Gastroesophageal sphincter (tissue), 2 donors: Measurements from ENCODE around the gene ZNF821.

ENCODE experiments used
- POLR2A ChIP-seq, 2 donors: fragments of 450-650 bp; IDR thresholded peaks; one replicate each; pipeline ENCODE4 v1.6.1; 2017; ENCODE audit warnings: antibody characterized with exemption in 2 of 2, mild to moderate bottlenecking in 2 of 2, moderate library complexity in 1 of 2
- POLR2AphosphoS5 ChIP-seq: sonication (generic); formaldehyde crosslinking; IDR thresholded peaks from one replicate; pipeline ENCODE4 v1.6.1; 2017; ENCODE audit warnings: antibody characterized with exemption

- no peak for TF ChIP-seq POLR2A (IDR thresholded peaks at IDR 0.05)
- no peak for TF ChIP-seq POLR2AphosphoS5
These were observed 18.8 kb upstream of the ZNF821 start for GRCh38 chr16:71902656-71903365.
